Type B pancreatic cell (in vitro differentiated cells): Measurements from ENCODE around the gene COMMD8. TPM values are rescaled to one million over a fixed set of nuclear protein-coding genes. Genes with fewer than 3 reads are reported as not detected.

Experiments
- DNase-seq: peaks from one replicate; pipeline ENCODE4 v3.0.0; 2021; ENCODE audit warnings: mixed read lengths; ENCODE audit not compliant: unreplicated experiment; ENCODE audit errors: extremely low spot score
- H3K27ac Mint-ChIP-seq: 2 replicates; pipeline ENCODE4 v1.8.0; 2021; ENCODE audit warnings: mild to moderate bottlenecking, mixed read lengths
- H3K27me3 Mint-ChIP-seq: 2 replicates; pipeline ENCODE4 v1.8.0; 2021; ENCODE audit warnings: mixed read lengths
- H3K36me3 Mint-ChIP-seq: 2 replicates; pipeline ENCODE4 v1.8.0; 2021; ENCODE audit warnings: mixed read lengths
- H3K4me1 Mint-ChIP-seq: one replicate; pipeline ENCODE4 v1.8.0; 2021; ENCODE audit warnings: mixed read lengths; ENCODE audit not compliant: unreplicated experiment
- H3K4me3 Mint-ChIP-seq: 2 replicates; pipeline ENCODE4 v1.8.0; 2021; ENCODE audit warnings: mild to moderate bottlenecking, mixed read lengths
- H3K9me3 Mint-ChIP-seq: 2 replicates; pipeline ENCODE4 v1.8.0; 2021; ENCODE audit warnings: mixed read lengths
- CTCF ChIP-seq: fragments of 200-600 bp; sonication (generic); conservative IDR thresholded peaks from 2 replicates; pipeline ENCODE4 v1.5.0; 2021; ENCODE audit warnings: antibody characterized with exemption, mild to moderate bottlenecking
- total RNA-seq: library from RNA; stranded (reverse); gene quantifications from 2 replicates; pipeline ENCODE4 v1.2.1, GENCODE V29; 2021; ENCODE audit warnings: low replicate concordance

Gene COMMD8
- total RNA-seq, 1 donor from 2014 or later: 12.8 TPM

DNA sequence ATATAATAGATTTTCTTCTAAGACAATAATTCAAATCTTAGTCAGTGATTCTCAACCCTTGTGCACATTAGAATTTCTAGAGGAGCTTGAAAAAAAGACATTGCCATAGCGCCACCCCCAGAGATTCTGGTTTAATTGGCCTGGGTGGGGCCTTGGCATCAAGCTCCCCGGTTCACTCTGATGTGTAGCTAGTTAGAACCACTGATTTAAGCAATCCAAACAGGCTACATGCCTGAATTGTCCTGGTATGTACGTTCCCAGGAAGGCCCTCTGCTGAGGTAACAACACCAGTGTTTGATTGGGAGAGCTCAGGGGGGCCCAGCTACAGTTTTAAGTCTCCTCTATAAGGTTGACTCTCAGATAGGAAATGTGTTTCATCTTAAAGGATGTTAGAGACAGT is 20.2 kb upstream of the COMMD8 start:
- Mint-ChIP-seq H3K9me3 (no peaks in the 10 kb centered on the region), H3K4me1 (peaks cover 16% of the 10 kb centered on the region), H3K27me3 (no peaks in the 10 kb centered on the region), H3K27ac (peak overlapping the region; percentile 98), H3K36me3 (no peaks in the 10 kb centered on the region), H3K4me3 (peak overlapping the region; percentile 74)
- no peak for DNase-seq
- TF ChIP-seq CTCF: no peak

DNA sequence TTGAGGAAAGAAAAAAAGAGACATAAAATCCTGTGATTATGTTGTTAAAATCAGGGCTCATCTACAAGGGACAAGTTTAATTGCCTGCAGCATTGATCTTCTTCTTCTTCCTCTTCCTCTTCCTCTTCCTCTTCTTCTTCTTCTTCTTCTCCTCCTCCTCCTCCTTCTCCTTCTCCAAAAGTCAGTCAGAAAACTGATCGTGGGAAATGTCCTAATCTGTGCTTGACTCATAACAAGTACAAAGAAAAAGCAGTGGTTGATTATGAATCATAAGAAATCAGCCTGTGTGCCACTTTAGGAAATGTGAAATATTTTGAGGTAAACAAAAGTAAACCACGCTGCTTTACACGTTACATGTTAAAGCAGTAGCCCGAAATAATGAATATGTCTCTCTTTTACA is 18.8 kb upstream of the COMMD8 start:
- no peaks in the 10 kb centered on the region for H3K36me3 Mint-ChIP-seq
- no peak overlapping the region for H3K4me3 Mint-ChIP-seq
- H3K27ac Mint-ChIP-seq: no peak overlapping the region
- DNase-seq: no peak
- peaks cover 16% of the 10 kb centered on the region for H3K4me1 Mint-ChIP-seq
- no peaks in the 10 kb centered on the region for H3K27me3 Mint-ChIP-seq
- H3K9me3 Mint-ChIP-seq: no peaks in the 10 kb centered on the region
- no peak for TF ChIP-seq CTCF

GRCh38 chr4:47478804-47479203 is 15.3 kb upstream of the COMMD8 start:
- no peaks in the 10 kb centered on the region for H3K27me3 Mint-ChIP-seq
- no peaks in the 10 kb centered on the region for H3K9me3 Mint-ChIP-seq
- no peaks in the 10 kb centered on the region for H3K36me3 Mint-ChIP-seq
- H3K27ac Mint-ChIP-seq: no peak overlapping the region
- no peak overlapping the region for H3K4me3 Mint-ChIP-seq
- no peak for TF ChIP-seq CTCF
- H3K4me1 Mint-ChIP-seq: no peaks in the 10 kb centered on the region
- no peak for DNase-seq

- no peaks in the 10 kb centered on the region for H3K9me3 Mint-ChIP-seq
- H3K4me1 Mint-ChIP-seq: peaks cover 11% of the 10 kb centered on the region
- DNase-seq: no peak
- no peaks in the 10 kb centered on the region for H3K27me3 Mint-ChIP-seq
- TF ChIP-seq CTCF: no peak
- no peak overlapping the region for H3K27ac Mint-ChIP-seq
- H3K4me3 Mint-ChIP-seq: no peak overlapping the region
- no peaks in the 10 kb centered on the region for H3K36me3 Mint-ChIP-seq
These were observed 11.9 kb upstream of the COMMD8 start for GRCh38 chr4:47475411-47475810.

DNA sequence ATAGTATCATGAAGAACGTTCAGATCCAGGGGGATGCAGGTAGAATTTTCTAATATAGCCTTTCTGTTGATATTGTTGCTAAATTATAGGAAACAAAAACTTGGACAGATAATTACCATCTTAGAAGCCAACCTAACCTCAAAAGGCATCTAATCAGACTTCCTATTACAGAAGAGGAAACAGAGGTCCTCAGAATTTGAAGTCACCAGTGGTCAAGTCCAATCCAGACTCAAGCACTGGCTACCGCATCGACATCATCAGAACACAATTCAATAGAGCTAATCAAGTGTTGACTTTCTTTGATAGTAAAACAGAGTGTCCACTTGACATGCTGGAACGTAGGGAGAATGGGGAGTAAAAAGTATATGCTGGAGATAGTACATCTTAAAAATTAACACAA is 11.3 kb upstream of the COMMD8 start:
- H3K27ac Mint-ChIP-seq: no peak overlapping the region
- peaks cover 11% of the 10 kb centered on the region for H3K4me1 Mint-ChIP-seq
- no peak overlapping the region for H3K4me3 Mint-ChIP-seq
- no peak for DNase-seq
- no peak for TF ChIP-seq CTCF
- no peaks in the 10 kb centered on the region for H3K9me3 Mint-ChIP-seq
- H3K36me3 Mint-ChIP-seq: no peaks in the 10 kb centered on the region
- H3K27me3 Mint-ChIP-seq: no peaks in the 10 kb centered on the region

DNA sequence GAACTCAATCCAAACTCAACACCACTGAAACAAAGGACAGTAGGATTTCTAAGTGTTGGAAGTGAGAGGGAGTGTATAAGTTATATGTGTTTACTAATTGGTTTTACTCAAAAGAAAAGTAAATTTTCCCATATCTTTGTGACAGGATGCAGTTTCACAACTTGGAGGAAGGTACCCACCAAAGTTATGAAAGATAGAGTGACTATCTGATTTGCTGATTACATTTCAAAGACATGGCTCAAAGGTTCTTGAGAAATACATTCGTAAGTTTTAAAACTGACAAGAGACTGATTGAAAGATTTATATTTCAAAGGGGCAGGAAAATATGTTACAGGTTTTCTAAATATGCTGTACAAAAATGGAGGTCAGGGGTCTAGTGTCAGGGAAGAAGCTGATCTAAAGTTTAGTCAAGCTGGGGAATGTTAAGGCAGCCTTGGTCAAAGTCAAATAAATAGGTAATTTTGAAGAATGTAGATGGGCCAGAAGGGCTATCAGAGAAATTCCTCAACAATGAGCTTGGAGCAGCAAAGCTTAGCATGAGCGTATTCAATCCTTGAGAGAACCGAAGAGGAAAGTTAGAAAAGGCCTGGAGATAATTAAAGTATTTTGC is 9.7 kb upstream of the COMMD8 start:
- no peaks in the 10 kb centered on the region for H3K36me3 Mint-ChIP-seq
- H3K4me3 Mint-ChIP-seq: no peak overlapping the region
- peaks cover 11% of the 10 kb centered on the region for H3K4me1 Mint-ChIP-seq
- no peaks in the 10 kb centered on the region for H3K9me3 Mint-ChIP-seq
- no peak for DNase-seq
- H3K27ac Mint-ChIP-seq: no peak overlapping the region
- no peak for TF ChIP-seq CTCF
- H3K27me3 Mint-ChIP-seq: no peaks in the 10 kb centered on the region
